Transverse colon (tissue), 4 donors: ENCODE data around the gene FOXP1.

Experiments used
- POLR2A ChIP-seq: fragments of 450-650 bp; IDR thresholded peaks from one replicate; pipeline ENCODE4 v1.6.1; 2016; ENCODE audit warnings: antibody characterized with exemption, mild to moderate bottlenecking, moderate library complexity
- POLR2AphosphoS5 ChIP-seq, 3 donors: sonication (generic); formaldehyde crosslinking; IDR thresholded peaks; one replicate each; pipeline ENCODE4 v1.6.1; 2016; ENCODE audit warnings: antibody characterized with exemption in 3 of 3
- TF ChIP-seq, protein P1 (sequence below), 5 experiments: fragments of 200-600 bp in 3 of 5; fragments of 450-650 bp in 2 of 5; sonication (generic) in 3 of 5; IDR thresholded peaks; 1 replicate in 2 of 5; 2 replicates in 3 of 5; pipeline ENCODE4 v1.5.1; 2016 to 2017; ENCODE audit warnings: antibody characterized with exemption in 5 of 5, inconsistent platforms in 3 of 5, mild to moderate bottlenecking in 2 of 5, moderate library complexity in 1 of 5

DNA sequence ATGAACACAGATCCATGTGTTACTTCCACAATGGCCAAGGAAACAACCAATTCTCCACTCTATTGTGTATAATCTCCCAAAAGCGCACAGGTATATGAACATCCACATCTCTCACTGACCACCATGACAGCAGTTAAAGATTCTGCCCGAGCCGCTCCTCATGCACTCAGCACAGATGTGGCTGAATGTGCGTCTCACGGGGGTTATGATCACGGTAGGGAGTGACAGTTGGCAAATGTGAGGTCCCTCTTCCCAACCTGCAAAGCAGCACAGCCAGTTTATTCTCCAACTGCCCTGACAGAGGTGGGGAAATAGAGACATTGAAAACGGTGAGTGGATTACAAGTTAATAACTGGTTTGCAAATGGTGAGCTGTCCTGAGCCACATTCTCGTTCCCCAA, 17.6 kb downstream of the FOXP1 start:
- TF ChIP-seq POLR2A (no peak), POLR2AphosphoS5 (IDR thresholded peaks at IDR 0.05) (no peak)
- TF ChIP-seq, protein P1, sequence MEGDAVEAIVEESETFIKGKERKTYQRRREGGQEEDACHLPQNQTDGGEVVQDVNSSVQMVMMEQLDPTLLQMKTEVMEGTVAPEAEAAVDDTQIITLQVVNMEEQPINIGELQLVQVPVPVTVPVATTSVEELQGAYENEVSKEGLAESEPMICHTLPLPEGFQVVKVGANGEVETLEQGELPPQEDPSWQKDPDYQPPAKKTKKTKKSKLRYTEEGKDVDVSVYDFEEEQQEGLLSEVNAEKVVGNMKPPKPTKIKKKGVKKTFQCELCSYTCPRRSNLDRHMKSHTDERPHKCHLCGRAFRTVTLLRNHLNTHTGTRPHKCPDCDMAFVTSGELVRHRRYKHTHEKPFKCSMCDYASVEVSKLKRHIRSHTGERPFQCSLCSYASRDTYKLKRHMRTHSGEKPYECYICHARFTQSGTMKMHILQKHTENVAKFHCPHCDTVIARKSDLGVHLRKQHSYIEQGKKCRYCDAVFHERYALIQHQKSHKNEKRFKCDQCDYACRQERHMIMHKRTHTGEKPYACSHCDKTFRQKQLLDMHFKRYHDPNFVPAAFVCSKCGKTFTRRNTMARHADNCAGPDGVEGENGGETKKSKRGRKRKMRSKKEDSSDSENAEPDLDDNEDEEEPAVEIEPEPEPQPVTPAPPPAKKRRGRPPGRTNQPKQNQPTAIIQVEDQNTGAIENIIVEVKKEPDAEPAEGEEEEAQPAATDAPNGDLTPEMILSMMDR (IDR thresholded peaks at IDR 0.05) = no peak
